Prostate gland (tissue), 2 donors: Measurements from ENCODE around the gene ZMYND11. TPM values are rescaled to one million over a fixed set of nuclear protein-coding genes. Genes with fewer than 3 reads are reported as not detected.

Source experiments
- DNase-seq: peaks from one replicate; pipeline ENCODE4 v3.0.0-alpha.2; 2019; ENCODE audit warnings: low spot score
- H3K27ac ChIP-seq, 2 donors: fragments of 200-600 bp; sonication (generic); 2 replicates each; pipeline ENCODE4 v1.5.1; 2017 to 2019
- H3K27me3 ChIP-seq: fragments of 200-600 bp; sonication (generic); replicated peaks from 2 replicates; pipeline ENCODE4 v1.5.1; 2019; ENCODE audit not compliant: insufficient read depth
- H3K36me3 ChIP-seq, 2 donors: fragments of 200-600 bp; sonication (generic); 1 replicate in 1 of 2; 2 replicates in 1 of 2; pipeline versions ENCODE4 v1.5.1 to v1.8.1; 2017 to 2019
- H3K4me1 ChIP-seq: fragments of 200-600 bp; sonication (generic); replicated peaks from 2 replicates; pipeline ENCODE4 v1.5.1; 2019
- H3K4me3 ChIP-seq, 2 donors: fragments of 200-600 bp; sonication (generic); 2 replicates each; pipeline ENCODE4 v1.5.1; 2017 to 2019
- H3K9me3 ChIP-seq: fragments of 200-600 bp; sonication (generic); 2 replicates; pipeline ENCODE4 v1.5.1; 2017
- POLR2A ChIP-seq: fragments of 450-650 bp; IDR thresholded peaks from one replicate; pipeline ENCODE4 v1.6.1; 2016; ENCODE audit warnings: antibody characterized with exemption, mild to moderate bottlenecking
- POLR2AphosphoS5 ChIP-seq: sonication (generic); formaldehyde crosslinking; IDR thresholded peaks from one replicate; pipeline ENCODE4 v1.6.1; 2017; ENCODE audit warnings: antibody characterized with exemption
- WGBS: methylation state at CpG from one replicate; pipeline ENCODE4 v1.1.5; 2018; 5-methylcytosine and 5-hydroxymethylcytosine counted together
- intact Hi-C: fragments of 100-400 bp; cut with DNase I; formaldehyde crosslinking; loops from one replicate; pipeline ENCODE4 v1.14.2; 2022
- total RNA-seq, 2 donors: library from RNA; depleted of rRNA; stranded (reverse); fragments of >200 nt; gene quantifications; one replicate each; pipeline ENCODE4 v1.1.0, GENCODE V29; 2016
- TF ChIP-seq, protein P1 (sequence below), 4 experiments: fragments of 200-600 bp in 2 of 4; fragments of 450-650 bp in 2 of 4; sonication (generic) in 2 of 4; IDR thresholded peaks; 1 replicate in 3 of 4; 2 replicates in 1 of 4; pipeline ENCODE4 v1.5.1; 2016 to 2019; ENCODE audit warnings: antibody characterized with exemption in 4 of 4, mild to moderate bottlenecking in 2 of 4, moderate library complexity in 2 of 4

ZMYND11 gene
- total RNA-seq, 2 donors from 2014 or later: 66.6 to 78.1 TPM

DNA sequence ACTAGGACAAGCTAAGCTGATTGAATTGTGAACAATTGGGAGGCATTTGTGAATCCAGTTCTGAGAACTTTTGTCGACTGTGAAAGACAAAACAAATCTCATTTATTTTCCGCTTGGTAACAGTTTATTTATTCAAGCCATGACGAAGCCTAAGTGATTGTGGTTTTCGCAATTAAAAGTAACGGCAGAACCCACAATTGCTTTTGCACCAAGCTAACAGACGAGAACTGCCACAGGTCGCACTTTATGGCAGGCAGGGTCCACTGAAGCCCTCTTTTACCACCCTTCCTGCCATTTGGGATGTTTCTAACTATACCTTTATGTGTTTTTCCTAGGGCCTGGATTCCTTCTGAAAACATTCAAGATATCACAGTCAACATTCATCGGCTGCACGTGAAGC, 111.2 kb downstream of the ZMYND11 start:
- 81% methylated on average over 9 of the region's 9 CpGs for WGBS
- intact Hi-C loops: no loop called here
- no peaks in the 10 kb centered on the region for H3K27me3 ChIP-seq
- DNase-seq: no peak
- no peaks in the 10 kb centered on the region for H3K4me1 ChIP-seq
- no peaks in the 10 kb centered on the region for H3K9me3 ChIP-seq
- no peak overlapping the region for H3K27ac ChIP-seq
- H3K4me3 ChIP-seq: no peak overlapping the region
- H3K36me3 ChIP-seq: peaks cover 0 to 4% of the 10 kb centered on the region in 2 donors
- TF ChIP-seq POLR2AphosphoS5: no peak
- TF ChIP-seq, protein P1, sequence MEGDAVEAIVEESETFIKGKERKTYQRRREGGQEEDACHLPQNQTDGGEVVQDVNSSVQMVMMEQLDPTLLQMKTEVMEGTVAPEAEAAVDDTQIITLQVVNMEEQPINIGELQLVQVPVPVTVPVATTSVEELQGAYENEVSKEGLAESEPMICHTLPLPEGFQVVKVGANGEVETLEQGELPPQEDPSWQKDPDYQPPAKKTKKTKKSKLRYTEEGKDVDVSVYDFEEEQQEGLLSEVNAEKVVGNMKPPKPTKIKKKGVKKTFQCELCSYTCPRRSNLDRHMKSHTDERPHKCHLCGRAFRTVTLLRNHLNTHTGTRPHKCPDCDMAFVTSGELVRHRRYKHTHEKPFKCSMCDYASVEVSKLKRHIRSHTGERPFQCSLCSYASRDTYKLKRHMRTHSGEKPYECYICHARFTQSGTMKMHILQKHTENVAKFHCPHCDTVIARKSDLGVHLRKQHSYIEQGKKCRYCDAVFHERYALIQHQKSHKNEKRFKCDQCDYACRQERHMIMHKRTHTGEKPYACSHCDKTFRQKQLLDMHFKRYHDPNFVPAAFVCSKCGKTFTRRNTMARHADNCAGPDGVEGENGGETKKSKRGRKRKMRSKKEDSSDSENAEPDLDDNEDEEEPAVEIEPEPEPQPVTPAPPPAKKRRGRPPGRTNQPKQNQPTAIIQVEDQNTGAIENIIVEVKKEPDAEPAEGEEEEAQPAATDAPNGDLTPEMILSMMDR (IDR thresholded peaks at IDR 0.05): no peak
- no peak for TF ChIP-seq POLR2A

DNA sequence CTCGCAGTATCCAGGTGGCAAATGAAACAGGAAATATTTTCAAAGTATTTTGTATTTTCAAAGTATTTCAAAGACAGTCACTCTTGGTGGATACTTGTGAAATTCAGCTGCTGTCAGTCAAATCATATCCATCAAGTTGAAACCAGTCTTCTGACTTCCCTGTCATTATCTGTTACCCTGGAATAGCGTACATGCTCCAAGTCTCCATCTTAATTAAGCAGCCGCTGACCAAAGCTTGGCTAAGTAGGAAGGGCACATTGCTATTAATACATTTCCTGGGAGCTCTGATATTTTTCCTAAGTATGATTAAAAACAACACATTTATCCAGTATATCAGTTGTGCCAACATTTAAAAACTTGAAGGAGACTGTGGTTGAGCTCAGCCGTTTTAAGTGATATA, 112.2 kb downstream of the ZMYND11 start:
- 95% methylated on average over 4 of the region's 4 CpGs for WGBS
- peaks cover 0 to 4% of the 10 kb centered on the region in 2 donors for H3K36me3 ChIP-seq
- intact Hi-C loops: no loop called here

DNA sequence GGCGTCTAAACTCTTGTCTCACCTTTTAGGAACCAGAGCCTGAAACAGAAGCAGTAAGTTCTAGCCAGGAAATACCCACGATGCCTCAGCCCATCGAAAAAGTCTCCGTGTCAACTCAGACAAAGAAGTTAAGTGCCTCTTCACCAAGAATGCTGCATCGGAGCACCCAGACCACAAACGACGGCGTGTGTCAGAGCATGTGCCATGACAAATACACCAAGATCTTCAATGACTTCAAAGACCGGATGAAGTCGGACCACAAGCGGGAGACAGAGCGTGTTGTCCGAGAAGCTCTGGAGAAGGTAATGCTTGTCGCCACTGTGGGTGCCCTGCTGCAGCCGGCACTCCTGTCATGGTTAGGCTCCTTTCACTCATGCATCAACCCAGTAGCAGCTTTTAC, 113.1 kb downstream of the ZMYND11 start:
- WGBS: 89% methylated on average over 15 of the region's 15 CpGs
- intact Hi-C loops: no loop called here
- TF ChIP-seq POLR2A (no peak), POLR2AphosphoS5 (no peak)
- TF ChIP-seq, protein P1 (IDR thresholded peaks at IDR 0.05): no peak
- H3K4me3 ChIP-seq: no peak overlapping the region
- no peak overlapping the region for H3K27ac ChIP-seq
- no peaks in the 10 kb centered on the region for H3K9me3 ChIP-seq
- H3K27me3 ChIP-seq: no peaks in the 10 kb centered on the region
- peaks cover 0 to 4% of the 10 kb centered on the region in 2 donors for H3K36me3 ChIP-seq
- no peak for DNase-seq
- H3K4me1 ChIP-seq: no peaks in the 10 kb centered on the region

More for the DNA sequence above, 112.2 kb downstream of the ZMYND11 start:
- no peak overlapping the region for H3K27ac ChIP-seq
- H3K4me1 ChIP-seq: no peaks in the 10 kb centered on the region
- H3K9me3 ChIP-seq: no peaks in the 10 kb centered on the region
- no peaks in the 10 kb centered on the region for H3K27me3 ChIP-seq
- no peak overlapping the region for H3K4me3 ChIP-seq
- no peak for DNase-seq
- TF ChIP-seq POLR2A: no peak
- TF ChIP-seq, protein P1 (IDR thresholded peaks at IDR 0.05): no peak
- TF ChIP-seq POLR2AphosphoS5: no peak

DNA sequence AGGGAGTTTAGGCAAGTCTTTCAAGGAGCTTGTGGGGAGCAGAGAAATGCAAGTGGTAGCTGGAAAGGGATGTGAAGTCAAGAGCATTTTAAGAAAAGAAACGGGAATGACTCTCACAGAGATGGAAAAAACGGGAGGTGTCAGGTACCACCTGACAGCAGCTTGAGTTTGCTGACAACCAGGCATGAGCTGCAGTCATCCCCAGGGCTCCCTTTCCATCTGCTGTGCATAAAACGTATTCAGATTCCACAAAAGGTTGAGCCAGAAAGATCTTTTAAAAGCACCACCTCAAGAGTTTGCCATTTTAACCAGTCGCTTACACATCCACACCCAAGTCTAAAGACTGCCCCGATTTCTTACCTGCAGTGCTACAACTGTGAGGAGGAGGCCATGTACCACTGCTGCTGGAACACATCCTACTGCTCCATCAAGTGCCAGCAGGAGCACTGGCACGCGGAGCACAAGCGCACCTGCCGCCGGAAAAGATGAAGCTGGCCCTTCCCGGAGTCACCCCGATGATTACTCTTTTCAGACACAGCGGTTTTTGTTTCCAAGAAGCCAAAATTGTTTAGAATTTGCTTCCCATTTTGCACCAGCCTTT, 116.8 kb downstream of the ZMYND11 start:
- WGBS: 91% methylated on average over 13 of the region's 13 CpGs

More for the DNA sequence above, 116.8 kb downstream of the ZMYND11 start:
- TF ChIP-seq POLR2AphosphoS5 (no peak), POLR2A (no peak)
- TF ChIP-seq, protein P1 (IDR thresholded peaks at IDR 0.05): no peak
- Histone ChIP-seq H3K27me3 (no peaks in the 10 kb centered on the region), H3K4me1 (no peaks in the 10 kb centered on the region), H3K27ac (no peak overlapping the region), H3K4me3 (no peak overlapping the region), H3K9me3 (no peaks in the 10 kb centered on the region), H3K36me3 (peaks cover 0 to 2% of the 10 kb centered on the region in 2 donors)
- DNase-seq: no peak
- intact Hi-C loops: no loop called here
